ENCODE measurements around the gene SIN3A. TPM values are rescaled to one million over a fixed set of nuclear protein-coding genes. Genes with fewer than 3 reads are reported as not detected.
A peak's percentile ranks its signal among the peaks of the same experiment; 100 is the strongest.

Gene SIN3A
- total RNA-seq, 1 experiment from 2014 or later = 64.4 TPM

- DNase-seq = no peak
- Mint-ChIP-seq H3K4me1 (ENCODE audit: low read depth, unreplicated experiment) (peaks cover 13% of the 10 kb centered on the region), H3K36me3 (ENCODE audit: insufficient read depth, unreplicated experiment) (peaks cover 60% of the 10 kb centered on the region), H3K4me3 (ENCODE audit: unreplicated experiment) (peak overlapping the region; percentile 93), H3K27me3 (ENCODE audit: insufficient read depth, unreplicated experiment) (no peaks in the 10 kb centered on the region), H3K27ac (ENCODE audit: unreplicated experiment) (peak overlapping the region; percentile 93), H3K9me3 (ENCODE audit: unreplicated experiment) (no peaks in the 10 kb centered on the region)
- intact Hi-C loops (cut with micrococcal nuclease; ENCODE audit: unreplicated experiment) = no loop called here
- Histone ChIP-seq H3K9me3 (no peaks in the 10 kb centered on the region), H3K36me3 (ENCODE audit: control insufficient read depth, insufficient read depth, low read length) (peaks cover 3% of the 10 kb centered on the region), H3K4me1 (peaks cover 19% of the 10 kb centered on the region), H3K27me3 (replicated peaks; ENCODE audit: control insufficient read depth, insufficient read depth, low read length) (no peaks in the 10 kb centered on the region), H3K4me3 (ENCODE audit: low read depth, low read length) (no peak overlapping the region)
- TF ChIP-seq CTCF (IDR thresholded peaks at IDR 0.05; ENCODE audit: insufficient read depth in 1 of 2, low read depth in 1 of 2, low read length in 1 of 2, severe bottlenecking in 1 of 2, unreplicated experiment in 1 of 2) = no peak
- POLR2A ChIA-PET = interaction anchor here (0.7 to 3.3 kb wide), 11 partner anchors 8 to 272 kb away, joined by 3 to 54 read pairs (median 4); partner anchors contain the start of genes COMMD4, IMP3, SIN3A and SNUPN
- CTCF ChIA-PET = interaction anchor here (0.6 to 2.2 kb wide), 23 partner anchors 13 to 319 kb away, joined by 3 to 33 read pairs (median 4); partner anchors contain the start of genes COMMD4, IMP3, SIN3A and SNUPN
- no TSS peak for BruUV-seq (replicated peaks)
Observed at GRCh38 chr15:75367406-75367912, 84.0 kb downstream of the SIN3A start.

DNA sequence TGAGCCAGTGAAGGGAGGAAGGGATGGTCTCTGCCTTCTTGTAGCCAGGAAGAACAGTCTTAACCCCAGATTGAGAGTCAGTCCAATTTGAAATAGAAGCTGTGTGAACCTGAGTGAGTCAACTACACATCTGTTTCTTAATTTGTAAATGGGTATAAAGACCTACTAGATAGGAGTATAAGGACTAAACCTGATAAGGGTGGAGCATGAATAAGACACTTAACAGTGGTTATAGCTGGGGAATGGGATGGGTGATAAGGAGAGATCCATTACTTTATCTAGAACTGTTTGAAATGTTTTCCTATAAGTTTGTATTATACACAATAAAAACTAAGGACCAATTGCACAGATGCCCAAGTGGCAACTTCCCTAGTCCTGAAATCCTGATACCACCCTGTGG, 84.5 kb downstream of the SIN3A start:
- Mint-ChIP-seq H3K4me1 (ENCODE audit: low read depth, unreplicated experiment) (peaks cover 13% of the 10 kb centered on the region), H3K9me3 (ENCODE audit: unreplicated experiment) (no peaks in the 10 kb centered on the region), H3K4me3 (ENCODE audit: unreplicated experiment) (no peak overlapping the region), H3K36me3 (ENCODE audit: insufficient read depth, unreplicated experiment) (peaks cover 57% of the 10 kb centered on the region), H3K27me3 (ENCODE audit: insufficient read depth, unreplicated experiment) (no peaks in the 10 kb centered on the region), H3K27ac (ENCODE audit: unreplicated experiment) (no peak overlapping the region)
- Histone ChIP-seq H3K9me3 (no peaks in the 10 kb centered on the region), H3K36me3 (ENCODE audit: control insufficient read depth, insufficient read depth, low read length) (peaks cover 3% of the 10 kb centered on the region), H3K4me1 (peaks cover 19% of the 10 kb centered on the region), H3K27me3 (replicated peaks; ENCODE audit: control insufficient read depth, insufficient read depth, low read length) (no peaks in the 10 kb centered on the region), H3K4me3 (ENCODE audit: low read depth, low read length) (no peak overlapping the region)
- DNase-seq = no peak
- intact Hi-C loops (cut with micrococcal nuclease; ENCODE audit: unreplicated experiment) = no loop called here
- TSS peak; percentile 15 for BruUV-seq (replicated peaks)
- TF ChIP-seq CTCF (IDR thresholded peaks at IDR 0.05; ENCODE audit: insufficient read depth in 1 of 2, low read depth in 1 of 2, low read length in 1 of 2, severe bottlenecking in 1 of 2, unreplicated experiment in 1 of 2) = no peak
- POLR2A ChIA-PET = interaction anchor here (2.5 kb wide), 1 partner anchor 88 kb away, joined by 20 read pairs; no protein-coding TSS in a partner anchor
- CTCF ChIA-PET = interaction anchor here (1.5 to 2.2 kb wide), 4 partner anchors 85 to 280 kb away, joined by 15 to 33 read pairs (median 22); partner anchors contain the start of genes IMP3, SIN3A and SNX33

DNA sequence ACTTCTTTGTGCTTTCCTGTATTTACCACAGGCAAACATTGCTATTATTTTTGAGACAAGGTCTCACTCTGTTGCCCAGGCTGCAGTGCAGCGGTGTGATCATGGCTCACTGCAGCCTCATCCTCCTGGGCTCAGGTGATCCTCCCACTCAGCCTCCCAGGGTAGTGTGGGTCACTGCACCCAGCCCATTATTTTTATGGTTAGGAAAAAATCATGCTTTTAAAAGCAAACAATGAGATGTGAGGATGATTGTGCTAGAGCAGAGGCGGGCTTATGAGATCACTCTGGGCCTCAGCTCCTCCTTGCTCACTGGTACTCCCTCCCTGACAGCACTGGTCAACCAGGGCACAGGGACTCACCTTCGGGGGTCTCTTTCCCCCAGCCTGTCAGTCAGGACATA, 85.3 kb downstream of the SIN3A start:
- POLR2A ChIA-PET = no interaction called here
- Mint-ChIP-seq H3K36me3 (ENCODE audit: insufficient read depth, unreplicated experiment) (peaks cover 49% of the 10 kb centered on the region), H3K27ac (ENCODE audit: unreplicated experiment) (no peak overlapping the region), H3K4me3 (ENCODE audit: unreplicated experiment) (no peak overlapping the region), H3K9me3 (ENCODE audit: unreplicated experiment) (no peaks in the 10 kb centered on the region), H3K4me1 (ENCODE audit: low read depth, unreplicated experiment) (peaks cover 13% of the 10 kb centered on the region), H3K27me3 (ENCODE audit: insufficient read depth, unreplicated experiment) (no peaks in the 10 kb centered on the region)
- Histone ChIP-seq H3K4me3 (ENCODE audit: low read depth, low read length) (no peak overlapping the region), H3K36me3 (ENCODE audit: control insufficient read depth, insufficient read depth, low read length) (no peaks in the 10 kb centered on the region), H3K27me3 (replicated peaks; ENCODE audit: control insufficient read depth, insufficient read depth, low read length) (no peaks in the 10 kb centered on the region), H3K4me1 (peaks cover 19% of the 10 kb centered on the region), H3K9me3 (no peaks in the 10 kb centered on the region)
- DNase-seq = no peak
- no peak for TF ChIP-seq CTCF (IDR thresholded peaks at IDR 0.05; ENCODE audit: insufficient read depth in 1 of 2, low read depth in 1 of 2, low read length in 1 of 2, severe bottlenecking in 1 of 2, unreplicated experiment in 1 of 2)
- intact Hi-C loops (cut with micrococcal nuclease; ENCODE audit: unreplicated experiment) = no loop called here
- CTCF ChIA-PET = no interaction called here
- no TSS peak for BruUV-seq (replicated peaks)
